ENCODE data around the gene ARID1B. TPM values are rescaled to one million over a fixed set of nuclear protein-coding genes. Genes with fewer than 3 reads are reported as not detected.

Gene ARID1B
- total and polyA plus RNA-seq, 8 donors: 67.6 to 102 (median 99.0) TPM

- peak in 1 of 2 donors; percentile 21 for TF ChIP-seq CTCF (IDR thresholded peaks at IDR 0.05)
- no peaks in the 10 kb centered on the region for H3K27me3 ChIP-seq
- no peak overlapping the region for H3K4me3 ChIP-seq
- ATAC-seq (peak; percentile 61), DNase-seq (no peak)
- H3K36me3 ChIP-seq: no peaks in the 10 kb centered on the region
- H3K27ac ChIP-seq: no peak overlapping the region
- intact Hi-C loops (cut with DNase I): no loop called here
- no peaks in the 10 kb centered on the region for H3K9me3 ChIP-seq
- no peaks in the 10 kb centered on the region for H3K4me1 ChIP-seq
These were observed 24.4 kb upstream of the ARID1B start for GRCh38 chr6:156752666-156753301.

DNA sequence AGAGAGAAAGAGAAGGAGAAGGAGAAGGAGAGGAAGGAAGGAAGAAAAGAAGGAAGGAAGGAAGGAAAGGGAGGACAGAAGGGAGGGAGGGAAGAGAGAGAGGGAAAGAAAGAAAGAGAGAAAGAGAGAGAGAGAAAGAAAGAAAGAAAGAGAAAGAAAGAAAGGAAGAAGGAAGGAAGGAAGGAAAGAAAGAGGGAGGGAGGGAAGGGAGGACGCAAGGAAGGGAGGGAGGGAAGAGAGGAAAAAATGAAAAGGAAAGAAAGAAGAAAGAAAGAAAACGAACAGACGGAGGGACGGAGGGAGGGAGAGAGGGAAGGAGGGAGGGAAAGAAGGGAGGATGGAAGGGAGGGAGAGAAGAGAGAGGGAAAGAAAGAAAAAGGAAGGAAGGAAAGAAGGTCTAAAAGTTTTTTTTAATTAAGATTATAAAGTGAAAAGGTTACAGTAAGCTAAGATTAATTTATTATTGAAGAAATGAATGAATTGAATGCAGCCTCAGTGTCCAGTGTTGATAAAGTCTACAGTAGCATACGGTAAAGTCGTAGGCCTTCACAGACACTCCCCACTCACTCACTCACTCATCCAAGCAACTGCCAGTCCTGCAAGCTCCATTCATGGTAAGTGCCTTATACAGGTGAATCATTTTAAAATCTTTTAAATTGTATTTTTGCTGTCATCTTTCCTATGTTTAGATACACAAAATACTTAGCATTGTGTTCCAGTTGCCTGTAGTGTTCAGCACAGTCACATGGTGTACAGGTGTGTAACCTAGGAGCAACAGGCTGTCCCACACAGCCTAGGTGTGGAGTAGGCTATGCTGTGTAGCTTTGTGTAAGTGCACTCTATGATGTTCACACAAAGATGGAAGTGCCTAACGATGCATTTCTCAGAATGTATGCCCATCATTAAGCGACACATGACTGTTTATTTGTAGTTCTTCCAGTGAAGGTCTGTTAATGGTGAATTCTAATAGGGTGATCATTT lies 20.3 kb upstream of the ARID1B start:
- intact Hi-C loops (cut with DNase I): no loop called here
- no peak for ATAC-seq

DNA sequence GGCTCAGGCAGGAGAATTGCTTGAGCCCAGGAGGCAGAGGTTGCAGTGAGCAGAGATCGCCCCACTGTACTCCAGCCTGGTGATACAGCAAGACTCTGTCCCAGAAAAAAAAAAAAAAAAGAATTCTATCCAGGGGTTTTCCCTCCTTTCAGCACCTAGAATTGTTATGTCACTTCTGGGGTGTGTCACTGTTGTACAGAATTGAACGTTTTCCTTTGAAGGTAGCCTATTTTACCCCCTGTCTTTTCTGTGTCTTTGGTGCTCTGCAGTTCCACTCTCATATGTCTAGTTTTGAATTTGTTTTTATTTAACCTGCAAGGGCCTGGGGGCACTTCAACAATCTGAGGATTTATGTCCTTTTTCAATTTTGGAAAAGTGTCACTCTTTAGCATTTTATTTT lies 19.3 kb upstream of the ARID1B start:
- DNase-seq (no peak), ATAC-seq (no peak)
- Histone ChIP-seq H3K27me3 (no peaks in the 10 kb centered on the region), H3K9me3 (no peaks in the 10 kb centered on the region), H3K4me1 (no peaks in the 10 kb centered on the region), H3K36me3 (no peaks in the 10 kb centered on the region), H3K4me3 (no peak overlapping the region), H3K27ac (no peak overlapping the region)
- intact Hi-C loops (cut with DNase I): no loop called here
- TF ChIP-seq CTCF (IDR thresholded peaks at IDR 0.05): no peak

More for the DNA sequence above, 20.3 kb upstream of the ARID1B start:
- no peak overlapping the region for H3K4me3 ChIP-seq
- no peak overlapping the region for H3K27ac ChIP-seq
- TF ChIP-seq CTCF (IDR thresholded peaks at IDR 0.05): no peak
- H3K4me1 ChIP-seq: no peaks in the 10 kb centered on the region
- no peaks in the 10 kb centered on the region for H3K36me3 ChIP-seq
- H3K9me3 ChIP-seq: no peaks in the 10 kb centered on the region
- DNase-seq: no peak
- H3K27me3 ChIP-seq: no peaks in the 10 kb centered on the region

DNA sequence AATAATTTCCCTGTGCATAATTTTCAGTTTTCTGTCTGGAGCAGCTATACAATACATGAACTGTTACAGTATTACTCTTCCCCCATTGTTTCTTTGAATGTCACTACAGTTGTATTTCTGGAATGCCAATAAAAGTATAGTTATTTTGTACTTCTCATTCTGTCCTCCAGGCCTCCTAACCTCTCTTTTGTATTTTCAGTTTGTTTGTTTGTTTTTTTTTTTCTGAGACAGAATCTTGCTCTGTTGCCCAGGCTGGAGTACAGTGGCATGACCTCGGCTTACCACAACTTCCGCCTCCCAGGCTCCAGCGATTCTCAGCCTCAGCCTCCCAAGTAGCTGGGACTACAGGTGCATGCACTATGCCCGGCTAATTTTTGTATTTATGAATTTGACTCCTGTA lies 16.8 kb upstream of the ARID1B start:
- H3K4me1 ChIP-seq: no peaks in the 10 kb centered on the region
- DNase-seq (no peak), ATAC-seq (no peak)
- TF ChIP-seq CTCF (IDR thresholded peaks at IDR 0.05): no peak
- H3K27ac ChIP-seq: no peak overlapping the region
- no peak overlapping the region for H3K4me3 ChIP-seq
- H3K36me3 ChIP-seq: no peaks in the 10 kb centered on the region
- no peaks in the 10 kb centered on the region for H3K27me3 ChIP-seq
- intact Hi-C loops (cut with DNase I): no loop called here
- no peaks in the 10 kb centered on the region for H3K9me3 ChIP-seq

GRCh38 chr6:156762547-156762946 lies 14.6 kb upstream of the ARID1B start:
- Histone ChIP-seq H3K4me1 (no peaks in the 10 kb centered on the region), H3K36me3 (no peaks in the 10 kb centered on the region), H3K27me3 (no peaks in the 10 kb centered on the region), H3K9me3 (no peaks in the 10 kb centered on the region), H3K27ac (no peak overlapping the region), H3K4me3 (no peak overlapping the region)
- intact Hi-C loops (cut with DNase I): no loop called here
- ATAC-seq: no peak
- DNase-seq: no peak
- no peak for TF ChIP-seq CTCF (IDR thresholded peaks at IDR 0.05)
